Bronchial epithelial cell (primary cell): Measurements from ENCODE around the gene PTPN4. TPM values are rescaled to one million over a fixed set of nuclear protein-coding genes. Genes with fewer than 3 reads are reported as not detected.
A peak's percentile ranks its signal among the peaks of the same experiment; 100 is the strongest.

ENCODE experiments used
- DNase-seq: peaks from one replicate; pipeline ENCODE4 v3.0.0-alpha.2; 2010; ENCODE audit warnings: low read depth
- FAIRE-seq: peaks from 2 replicates; lab custom pipeline; 2011; peaks lifted over from hg19 to GRCh38; lab: Jason Lieb, UNC
- H3K27me3 ChIP-seq: 2 replicates; pipeline ENCODE4 v1.5.1; 2011; ENCODE audit warnings: low read length; ENCODE audit not compliant: control insufficient read depth, insufficient read depth
- H3K36me3 ChIP-seq: 2 replicates; pipeline ENCODE4 v1.5.1; 2011; ENCODE audit warnings: low read length; ENCODE audit not compliant: control insufficient read depth, insufficient read depth
- H3K4me3 ChIP-seq: 2 replicates; pipeline ENCODE4 v1.5.1; 2011; ENCODE audit warnings: mild to moderate bottlenecking, low read depth, low read length, control low read depth
- total RNA-seq: library from RNA; depleted of rRNA; stranded (reverse); fragments of >200 nt; gene quantifications from 2 replicates; pipeline ENCODE4 v1.2.1, GENCODE V29; 2014
- TF ChIP-seq, protein P1 (sequence below): IDR thresholded peaks from 2 replicates; pipeline ENCODE4 v1.5.1; 2011; ENCODE audit warnings: mild to moderate bottlenecking, moderate library complexity, low read length, control low read depth, inconsistent platforms; ENCODE audit not compliant: insufficient read depth, severe bottlenecking

PTPN4 gene
- total RNA-seq, 1 donor from 2014 or later: 20.5 TPM

DNA sequence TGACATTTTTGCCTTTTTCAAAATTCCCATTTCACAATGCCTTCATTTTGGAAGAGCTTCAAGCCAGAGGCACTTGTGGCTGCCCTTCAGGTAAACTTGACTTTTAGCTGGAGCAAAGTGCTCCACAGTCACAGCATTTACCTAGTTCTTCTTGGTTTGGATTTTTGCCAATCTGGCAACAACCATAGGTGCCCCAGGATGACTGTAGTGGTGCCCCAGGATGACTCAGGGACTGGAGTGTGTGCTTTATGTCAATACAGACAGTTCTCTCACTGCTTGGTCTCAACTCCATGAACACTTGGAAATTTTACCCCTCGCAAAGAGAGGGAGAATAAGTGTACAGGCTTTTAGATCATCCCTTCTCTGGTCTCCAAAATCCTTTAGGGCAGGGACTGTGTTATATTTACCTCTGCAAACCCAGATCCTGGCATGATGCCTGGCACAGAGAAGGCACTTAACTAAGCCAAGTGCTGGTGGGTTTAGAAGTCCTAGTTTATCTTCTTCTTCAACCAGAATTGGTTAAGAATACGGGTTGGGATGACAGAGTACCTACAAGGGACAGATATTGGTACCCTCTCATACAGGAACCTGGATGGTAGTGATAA lies 15.3 kb upstream of the PTPN4 start:
- TF ChIP-seq, protein P1, sequence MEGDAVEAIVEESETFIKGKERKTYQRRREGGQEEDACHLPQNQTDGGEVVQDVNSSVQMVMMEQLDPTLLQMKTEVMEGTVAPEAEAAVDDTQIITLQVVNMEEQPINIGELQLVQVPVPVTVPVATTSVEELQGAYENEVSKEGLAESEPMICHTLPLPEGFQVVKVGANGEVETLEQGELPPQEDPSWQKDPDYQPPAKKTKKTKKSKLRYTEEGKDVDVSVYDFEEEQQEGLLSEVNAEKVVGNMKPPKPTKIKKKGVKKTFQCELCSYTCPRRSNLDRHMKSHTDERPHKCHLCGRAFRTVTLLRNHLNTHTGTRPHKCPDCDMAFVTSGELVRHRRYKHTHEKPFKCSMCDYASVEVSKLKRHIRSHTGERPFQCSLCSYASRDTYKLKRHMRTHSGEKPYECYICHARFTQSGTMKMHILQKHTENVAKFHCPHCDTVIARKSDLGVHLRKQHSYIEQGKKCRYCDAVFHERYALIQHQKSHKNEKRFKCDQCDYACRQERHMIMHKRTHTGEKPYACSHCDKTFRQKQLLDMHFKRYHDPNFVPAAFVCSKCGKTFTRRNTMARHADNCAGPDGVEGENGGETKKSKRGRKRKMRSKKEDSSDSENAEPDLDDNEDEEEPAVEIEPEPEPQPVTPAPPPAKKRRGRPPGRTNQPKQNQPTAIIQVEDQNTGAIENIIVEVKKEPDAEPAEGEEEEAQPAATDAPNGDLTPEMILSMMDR: no peak
- Histone ChIP-seq H3K36me3 (no peaks in the 10 kb centered on the region), H3K4me3 (no peak overlapping the region), H3K27me3 (peaks cover 1% of the 10 kb centered on the region)
- FAIRE-seq (no peak), DNase-seq (peak; percentile 94)

DNA sequence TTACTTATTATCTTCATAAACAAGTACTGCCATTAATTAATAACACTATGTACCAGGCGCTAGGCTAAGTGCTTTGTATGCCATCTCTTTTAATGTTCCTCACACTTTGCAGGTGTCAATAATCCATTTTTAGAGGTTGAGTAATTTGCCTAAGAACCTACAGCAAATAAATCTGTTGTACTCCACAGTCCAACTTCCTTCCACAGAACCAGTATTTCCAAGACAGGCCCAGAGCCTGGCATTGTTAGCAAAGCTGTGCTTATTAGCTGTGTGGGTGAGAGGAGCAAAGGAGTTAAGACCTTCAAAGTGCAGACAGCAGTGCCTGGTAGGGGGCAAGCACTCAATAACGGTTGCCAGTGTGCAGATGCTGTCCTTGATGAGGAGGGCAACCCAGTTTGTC lies 14.2 kb upstream of the PTPN4 start:
- no peaks in the 10 kb centered on the region for H3K36me3 ChIP-seq
- H3K4me3 ChIP-seq: no peak overlapping the region
- H3K27me3 ChIP-seq: peaks cover 1% of the 10 kb centered on the region
- no peak for DNase-seq
- no peak for FAIRE-seq
- TF ChIP-seq, protein P1: no peak

DNA sequence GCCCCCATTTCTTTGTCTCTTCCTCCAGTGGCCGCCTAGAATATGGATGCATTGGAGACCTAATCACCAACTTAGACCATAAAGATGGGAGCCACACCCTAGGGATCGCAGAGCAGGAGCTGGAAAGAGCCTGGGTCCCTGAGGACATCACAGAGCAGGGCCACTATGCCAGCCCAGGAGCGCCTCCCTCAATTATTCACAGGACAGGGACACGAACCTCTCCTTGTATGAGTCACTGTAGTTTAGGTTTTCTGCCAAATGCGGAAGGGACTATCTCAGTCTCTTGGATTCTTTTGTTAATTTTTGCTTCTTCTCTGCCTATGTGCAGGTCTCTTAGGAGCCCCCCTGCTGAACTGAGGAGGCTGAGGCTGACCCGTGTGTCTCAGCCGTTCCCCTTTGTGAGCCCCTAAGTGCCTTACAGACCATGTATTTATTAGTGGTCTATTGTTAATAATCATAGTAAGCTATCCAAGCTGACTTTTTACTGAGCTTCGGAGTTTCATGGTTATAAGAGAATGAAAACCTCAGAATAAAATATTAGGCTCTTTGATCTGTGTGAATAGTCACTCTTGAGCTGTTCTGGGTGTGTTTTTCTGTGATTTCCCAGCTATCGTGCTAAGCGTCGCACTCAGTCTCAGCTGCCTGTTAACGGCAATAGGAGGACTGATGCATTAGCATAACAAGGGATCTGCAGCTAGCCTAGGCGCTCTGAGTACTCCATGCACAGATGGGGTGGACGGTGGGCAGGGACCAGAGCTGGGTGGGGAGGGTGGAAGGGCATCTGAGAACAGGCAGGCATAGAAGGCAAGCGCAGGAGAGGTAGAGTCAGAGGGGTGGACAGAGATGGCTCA lies 12.7 kb upstream of the PTPN4 start:
- FAIRE-seq (no peak), DNase-seq (no peak)
- Histone ChIP-seq H3K36me3 (no peaks in the 10 kb centered on the region), H3K27me3 (peaks cover 1% of the 10 kb centered on the region), H3K4me3 (no peak overlapping the region)
- TF ChIP-seq, protein P1: no peak

DNA sequence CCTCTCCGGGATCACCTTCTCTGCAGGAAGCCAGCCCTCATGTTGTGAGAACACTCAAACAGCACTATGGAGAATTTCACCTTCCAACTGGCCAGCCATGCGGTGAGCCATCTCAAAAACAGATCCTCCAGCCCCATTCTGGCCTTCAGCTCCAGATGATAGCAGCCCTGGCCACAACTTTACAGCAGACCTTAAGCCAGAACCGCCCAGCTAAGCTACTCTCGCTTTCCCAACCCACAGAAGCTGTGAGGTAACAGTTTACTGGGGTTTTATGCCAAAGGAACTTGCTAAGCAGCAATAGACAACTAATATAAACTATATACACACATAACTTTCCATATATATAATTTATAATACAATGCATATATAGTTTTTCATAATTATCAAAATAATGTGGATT lies 11.6 kb upstream of the PTPN4 start:
- Histone ChIP-seq H3K4me3 (no peak overlapping the region), H3K36me3 (no peaks in the 10 kb centered on the region), H3K27me3 (peaks cover 1% of the 10 kb centered on the region)
- FAIRE-seq: no peak
- no peak for DNase-seq
- TF ChIP-seq, protein P1: no peak

DNA sequence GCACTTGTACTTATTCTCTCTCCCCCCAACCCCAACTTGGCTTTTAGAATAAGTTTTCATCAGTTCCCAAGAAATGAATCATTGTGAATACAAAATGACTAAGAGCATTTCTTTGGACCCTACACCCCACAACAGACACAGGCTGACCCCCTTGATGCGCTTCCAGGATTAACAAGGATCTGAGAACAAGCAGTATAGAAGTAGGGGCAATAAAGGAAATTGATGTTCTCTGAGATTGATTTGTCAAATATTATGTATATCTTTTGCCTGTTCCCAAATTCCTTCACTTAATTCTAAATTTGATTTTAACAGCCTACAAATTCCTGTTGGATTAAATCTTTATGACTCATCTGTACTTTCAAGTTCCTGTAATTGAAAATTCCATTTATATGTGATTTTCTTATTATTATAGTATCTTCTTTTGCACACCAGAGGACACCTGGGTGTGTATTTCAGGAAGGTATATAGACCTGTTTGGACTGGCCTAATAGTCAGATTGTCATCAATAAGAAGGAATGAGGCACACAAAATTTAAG lies 10.2 kb upstream of the PTPN4 start:
- Histone ChIP-seq H3K4me3 (no peak overlapping the region), H3K36me3 (no peaks in the 10 kb centered on the region), H3K27me3 (peaks cover 1% of the 10 kb centered on the region)
- peak; percentile 76 for DNase-seq
- TF ChIP-seq, protein P1: no peak
- FAIRE-seq: no peak
